K562 (cell line): Measurements from ENCODE around the gene DPP9. TPM values are rescaled to one million over a fixed set of nuclear protein-coding genes. Genes with fewer than 3 reads are reported as not detected.
A peak's percentile ranks its signal among the peaks of the same experiment; 100 is the strongest.

ENCODE experiments used
- ATAC-seq: fragments of 200-7000 bp; cut with Tn5 transposase; 3 replicates; pipeline ENCODE4 v1.9.1; 2020; ENCODE audit warnings: moderate library complexity
- BruUV-seq: library from RNA; stranded (reverse); fragments of 400-500 nt; replicated peaks from 2 replicates; lab custom pipeline; 2021; lab: Mats Ljungman, UMichigan
- CTCF ChIA-PET: fragments of 300-600 bp; formaldehyde crosslinking; extraction: SDS; loops from one replicate; lab custom pipeline; 2021; ENCODE audit warnings: low intra/inter-chr PET ratio; lab: Yijun Ruan, JAX
- POLR2A ChIA-PET: fragments of 300-600, 350-650 bp; sonication (Branson Sonifier 250); formaldehyde crosslinking; extraction: SDS; loops from one replicate; lab custom pipeline; 2021; ENCODE audit warnings: antibody characterized with exemption, inconsistent platforms; lab: Yijun Ruan, JAX
- DNase-seq, 4 experiments: peaks; one replicate each; pipeline versions ENCODE4 v3.0.0 to v3.0.0-alpha.2; 2011 to 2018; ENCODE audit warnings: low spot score in 3 of 4, mixed read lengths in 3 of 4; ENCODE audit errors: extremely low read depth in 1 of 4
- FAIRE-seq: peaks from 2 replicates; lab custom pipeline; 2011; peaks lifted over from hg19 to GRCh38; lab: Jason Lieb, UNC
- H2AFZ ChIP-seq: 2 replicates; pipeline ENCODE4 v1.6.0; 2011; ENCODE audit warnings: low read depth, low read length, control low read depth, inconsistent platforms
- H3K27ac ChIP-seq: fragments of 200-600 bp; 3 replicates; pipeline ENCODE4 v1.8.0; 2011; ENCODE audit warnings: low read depth, mild to moderate bottlenecking, control low read depth, inconsistent platforms, low read length, moderate library complexity, mixed read lengths; ENCODE audit errors: extremely low read depth
- H3K27me3 ChIP-seq, 2 experiments: fragments of 300-600 bp in 1 of 2; 2 replicates in 1 of 2; 3 replicates in 1 of 2; pipeline versions ENCODE4 v1.6.0 to v1.8.0; 2011; ENCODE audit warnings: inconsistent platforms in 2 of 2, low read length in 2 of 2, mild to moderate bottlenecking in 1 of 2, mixed read lengths in 1 of 2, moderate library complexity in 1 of 2; ENCODE audit not compliant: control insufficient read depth in 2 of 2, insufficient read depth in 2 of 2
- H3K36me3 ChIP-seq: fragments of 300-600 bp; 3 replicates; pipeline ENCODE4 v1.8.0; 2011; ENCODE audit warnings: mild to moderate bottlenecking, low read length, inconsistent platforms; ENCODE audit not compliant: control insufficient read depth, insufficient read depth
- H3K4me1 ChIP-seq, 2 experiments: fragments of 200-600 bp in 1 of 2; replicated peaks in 1 of 2; 2 replicates in 1 of 2; 3 replicates in 1 of 2; pipeline versions ENCODE4 v1.5.1 to v1.8.0; 2011; ENCODE audit warnings: inconsistent platforms in 2 of 2, low read length in 2 of 2, mild to moderate bottlenecking in 1 of 2, mixed read lengths in 1 of 2, moderate library complexity in 1 of 2; ENCODE audit not compliant: control insufficient read depth in 2 of 2, insufficient read depth in 2 of 2
- H3K4me2 ChIP-seq: 2 replicates; pipeline ENCODE4 v1.6.1; 2011; ENCODE audit warnings: low read length, control low read depth, inconsistent platforms, mixed read lengths; ENCODE audit not compliant: insufficient read depth
- H3K4me3 ChIP-seq: fragments of 200-600 bp; sonication (generic), shearing (Covaris generic); 2 replicates; pipeline ENCODE4 v1.5.1; 2016; ENCODE audit warnings: control low read depth, inconsistent platforms
- H3K79me2 ChIP-seq: fragments of 200-600 bp; 3 replicates; pipeline ENCODE4 v1.8.0; 2011; ENCODE audit warnings: low read length, inconsistent platforms; ENCODE audit not compliant: control insufficient read depth, insufficient read depth
- H3K9ac ChIP-seq, 2 experiments: 2 replicates each; pipeline versions ENCODE4 v1.6.0 to v1.6.1; 2011; ENCODE audit warnings: low read depth in 2 of 2, low read length in 2 of 2, control low read depth in 1 of 2, inconsistent platforms in 1 of 2, mild to moderate bottlenecking in 1 of 2, mixed read lengths in 1 of 2; ENCODE audit not compliant: insufficient read depth in 1 of 2
- H3K9me1 ChIP-seq: one replicate; pipeline ENCODE4 v1.6.0; 2011; ENCODE audit warnings: inconsistent platforms, mild to moderate bottlenecking, low read length, moderate library complexity; ENCODE audit not compliant: control insufficient read depth, insufficient read depth
- H3K9me3 ChIP-seq: replicated peaks from 2 replicates; pipeline ENCODE4 v1.5.1; 2011; ENCODE audit warnings: low read depth, low read length, inconsistent platforms; ENCODE audit not compliant: control insufficient read depth, insufficient read depth
- H4K20me1 ChIP-seq: replicated peaks from 2 replicates; pipeline ENCODE4 v1.6.1; 2011; ENCODE audit warnings: low read length, inconsistent platforms, mixed read lengths; ENCODE audit not compliant: control insufficient read depth, insufficient read depth
- CHD2 ChIP-seq: IDR thresholded peaks from 2 replicates; pipeline ENCODE4 v1.6.1; 2011; ENCODE audit warnings: low read depth, low read length
- E2F5 ChIP-seq: sonication (generic); formaldehyde crosslinking; IDR thresholded peaks from 2 replicates; pipeline ENCODE4 v1.8.0; 2022; ENCODE audit warnings: mild to moderate bottlenecking, missing genetic modification reagents
- GTF2B ChIP-seq: IDR thresholded peaks from 2 replicates; pipeline ENCODE4 v1.6.1; 2011; ENCODE audit not compliant: insufficient read length; ENCODE audit errors: extremely low read depth
- MED1 ChIP-seq: sonication (generic); formaldehyde crosslinking; IDR thresholded peaks from 2 replicates; pipeline ENCODE4 v1.8.1; 2023; ENCODE audit warnings: missing genetic modification reagents, borderline replicate concordance
- PHF21A ChIP-seq: fragments of 450-650 bp; IDR thresholded peaks from 2 replicates; pipeline ENCODE4 v1.6.1; 2017; ENCODE audit warnings: low read depth, borderline replicate concordance
- PURB ChIP-seq: sonication (generic); formaldehyde crosslinking; IDR thresholded peaks from 2 replicates; pipeline ENCODE4 v1.9.0; 2021; ENCODE audit warnings: low read depth, mild to moderate bottlenecking, missing genetic modification reagents
- SAFB ChIP-seq: fragments of 200-400 bp; formaldehyde crosslinking; IDR thresholded peaks from 2 replicates; pipeline ENCODE4 v1.6.1; 2017; ENCODE audit warnings: low read depth, low read length, borderline replicate concordance
- SIX5 ChIP-seq, 2 experiments: IDR thresholded peaks; 2 replicates each; pipeline ENCODE4 v1.6.1; 2011; ENCODE audit warnings: low read length in 2 of 2, borderline replicate concordance in 1 of 2, low read depth in 1 of 2, mild to moderate bottlenecking in 1 of 2, moderate library complexity in 1 of 2; ENCODE audit not compliant: insufficient read depth in 1 of 2
- SLC30A9 ChIP-seq: fragments of 250-450 bp; sonication (Bioruptor Pico); IDR thresholded peaks from 2 replicates; pipeline ENCODE4 v1.8.0; 2022; ENCODE audit warnings: mild to moderate bottlenecking, moderate library complexity
- SMAD4 ChIP-seq: fragments of 250-450 bp; sonication (Bioruptor Pico); conservative IDR thresholded peaks from 2 replicates; pipeline ENCODE4 v1.8.0; 2021; ENCODE audit warnings: inconsistent platforms, mild to moderate bottlenecking, moderate library complexity
- SNRNP70 ChIP-seq: fragments of 200-400 bp; formaldehyde crosslinking; optimal IDR thresholded peaks from 2 replicates; pipeline ENCODE3; 2017; ENCODE audit warnings: low read depth, low read length
- SP2 ChIP-seq: IDR thresholded peaks from 2 replicates; pipeline ENCODE4 v1.6.1; 2011; ENCODE audit warnings: mild to moderate bottlenecking, low read depth, low read length, moderate library complexity; ENCODE audit not compliant: poor library complexity, severe bottlenecking; ENCODE audit errors: extremely low read depth
- TAF7 ChIP-seq: fragments of 450-650 bp; IDR thresholded peaks from 2 replicates; pipeline ENCODE4 v1.6.1; 2016; ENCODE audit warnings: missing genetic modification characterization, missing compliant biosample characterization
- TAF9B ChIP-seq: fragments of 450-650 bp; IDR thresholded peaks from 2 replicates; pipeline ENCODE4 v1.6.1; 2018; ENCODE audit warnings: mild to moderate bottlenecking; ENCODE audit not compliant: partially characterized antibody
- ZNF24 ChIP-seq: fragments of 450-650 bp; IDR thresholded peaks from 2 replicates; pipeline ENCODE4 v1.6.1; 2016
- ZNF589 ChIP-seq: fragments of 200-800 bp; sonication (Bioruptor generic); IDR thresholded peaks from 2 replicates; pipeline ENCODE4 v1.6.1; 2016; ENCODE audit warnings: low read depth, missing genetic modification characterization, missing compliant biosample characterization
- ZNF639 ChIP-seq, 2 experiments: fragments of 200-800 bp in 1 of 2; sonication (Bioruptor generic) in 1 of 2; sonication (generic) in 1 of 2; formaldehyde crosslinking in 1 of 2; IDR thresholded peaks in 1 of 2; conservative IDR thresholded peaks in 1 of 2; 2 replicates each; pipeline versions ENCODE4 v1.5.0 to v1.6.1; 2016 to 2020; ENCODE audit warnings: missing compliant biosample characterization in 1 of 2, missing genetic modification characterization in 1 of 2, missing genetic modification reagents in 1 of 2
- ZSCAN29 ChIP-seq: fragments of 450-650 bp; IDR thresholded peaks from 2 replicates; pipeline ENCODE4 v1.6.1; 2017
- WGBS: fragments of 100-300 bp; shearing (Covaris generic); methylation state at CpG from one replicate; pipeline ENCODE4 v1.1.6; 2016; ENCODE audit warnings: low coverage, mixed read lengths; ENCODE audit not compliant: insufficient coverage; ENCODE audit errors: missing lambda C conversion rate; 5-methylcytosine and 5-hydroxymethylcytosine counted together
- in situ Hi-C: fragments of 300-500 bp; cut with MboI; formaldehyde crosslinking; loops from 4 replicates; pipeline ENCODE4 v1.15.0; 2018; ENCODE audit warnings: inconsistent platforms, mixed read lengths
- intact Hi-C: fragments of 100-400 bp; cut with micrococcal nuclease; formaldehyde crosslinking; loops from 2 replicates; pipeline ENCODE4 v1.14.2; 2022
- polyA plus RNA-seq, 8 experiments: library from polyadenylated mRNA; depleted of rRNA in 4 of 8; stranded (reverse) in 5 of 8; unstranded in 3 of 8; fragments of >200 nt; fragmentation: Nextera tagmentation in 2 of 8; fragmentation: Illumina TruSeq in 1 of 8; extraction: Ambion mirVana in 2 of 8; extraction: Trizol in 1 of 8; gene quantifications; 2 replicates each; pipeline versions ENCODE4 v1.2.1 to v1.2.3, GENCODE V29; 2011 to 2014; ENCODE audit warnings: inconsistent platforms in 1 of 8, missing spikeins in 1 of 8
- total RNA-seq, 7 experiments: library from RNA; depleted of rRNA in 6 of 7; stranded (reverse); fragments of >200 nt in 6 of 7; fragmentation: Illumina TruSeq in 2 of 7; extraction: Trizol in 2 of 7; gene quantifications; 2 replicates each; pipeline versions ENCODE4 v1.2.1 to v1.2.3, GENCODE V29; 2011 to 2021; ENCODE audit warnings: low replicate concordance in 1 of 7

Gene DPP9
- total and polyA plus RNA-seq, 9 of the 15 experiments (the other 6 are each of a cell fraction or from before 2014, with no cell fraction given), result 0.90 to 66.7 (median 24.5) TPM

- TF ChIP-seq ZNF639 (CRISPR knock-in tag; conservative IDR thresholded peaks at IDR 0.05 in 1 of 2, IDR thresholded peaks at IDR 0.05 in 1 of 2) (no peak), SLC30A9 (no peak), E2F5 (CRISPR knock-in tag) (no peak), MED1 (no peak), TAF7 (tag) (no peak), GTF2B (no peak), SNRNP70 (no peak), SP2 (no peak), PURB (CRISPR knock-in tag) (no peak), SMAD4 (CRISPR knock-in tag) (no peak), ZSCAN29 (no peak), SAFB (no peak), ZNF589 (CRISPR knock-in tag) (no peak), TAF9B (no peak), CHD2 (no peak), SIX5 (IDR thresholded peaks at IDR 0.05; ENCODE audit: borderline replicate concordance in 1 of 2, insufficient read depth in 1 of 2, low read depth in 1 of 2, low read length in 2 of 2) (no peak), ZNF24 (no peak), PHF21A (no peak)
- FAIRE-seq (no peak), ATAC-seq (no peak), DNase-seq (no peak)
- POLR2A ChIA-PET, result no interaction called here
- no TSS peak for BruUV-seq
- in situ Hi-C loops (no loop called here), intact Hi-C loops (no loop called here)
- Histone ChIP-seq H3K79me2 (no peaks in the 10 kb centered on the region), H3K4me1 (peaks cover 9 to 25% of the 10 kb centered on the region in 2 experiments; a peak in 3 of 5 replicates), H3K36me3 (peaks cover 23% of the 10 kb centered on the region; the same call in 2 of the 3 replicates), H3K9me1 (peaks cover 3% of the 10 kb centered on the region), H4K20me1 (no peaks in the 10 kb centered on the region), H3K9me3 (no peaks in the 10 kb centered on the region), H3K9ac (peak overlapping the region in 1 of 2 experiments; percentile 46; a peak in 1 of 4 replicates), H3K27me3 (no peaks in the 10 kb centered on the region), H2AFZ (no peak overlapping the region), H3K4me3 (no peak overlapping the region), H3K4me2 (no peak overlapping the region), H3K27ac (no peak overlapping the region)
- CTCF ChIA-PET, result no interaction called here
- WGBS, result 70% methylated on average over 2 of the region's 2 CpGs
These were observed 73.5 kb downstream of the DPP9 start for GRCh38 chr19:4650159-4650558.
